ENCODE measurements around the gene NUDT14. TPM values are rescaled to one million over a fixed set of nuclear protein-coding genes. Genes with fewer than 3 reads are reported as not detected.

Gene NUDT14
- total RNA-seq, 1 donor from 2014 or later = 77.4 TPM

- peak; percentile 76 for DNase-seq
Measured at GRCh38 chr14:105196265-105196960, 15.3 kb upstream of the NUDT14 start.

- peak; percentile 79 for DNase-seq
Measured at GRCh38 chr14:105195522-105196264, 14.6 kb upstream of the NUDT14 start.

GRCh38 chr14:105195051-105195450, 13.9 kb upstream of the NUDT14 start:
- no peak for DNase-seq

GRCh38 chr14:105193916-105194782, 13.0 kb upstream of the NUDT14 start:
- peak; percentile 69 for DNase-seq

GRCh38 chr14:105192866-105193731, 12.0 kb upstream of the NUDT14 start:
- DNase-seq = peak; percentile 93

- no peak for DNase-seq
Measured at GRCh38 chr14:105187935-105188524, 6.9 kb upstream of the NUDT14 start.

GRCh38 chr14:105187116-105187515, 6.0 kb upstream of the NUDT14 start:
- no peak for DNase-seq

- no peak for DNase-seq
Measured at GRCh38 chr14:105185973-105186372, 4.9 kb upstream of the NUDT14 start.

GRCh38 chr14:105185001-105185400, 3.9 kb upstream of the NUDT14 start:
- DNase-seq = no peak

- no peak for DNase-seq
Measured at GRCh38 chr14:105184461-105184860, 3.3 kb upstream of the NUDT14 start.

GRCh38 chr14:105182296-105183020, 1.3 kb upstream of the NUDT14 start:
- DNase-seq = no peak

GRCh38 chr14:105181549-105182295, 610 bp upstream of the NUDT14 start:
- DNase-seq = no peak

GRCh38 chr14:105179191-105179590, 1.9 kb downstream of the NUDT14 start:
- DNase-seq = no peak

GRCh38 chr14:105178868-105179140, 2.3 kb downstream of the NUDT14 start:
- no peak for DNase-seq

- DNase-seq = no peak
Measured at GRCh38 chr14:105178069-105178867, 2.8 kb downstream of the NUDT14 start.

GRCh38 chr14:105177082-105177481, 4.0 kb downstream of the NUDT14 start:
- DNase-seq = no peak

GRCh38 chr14:105176513-105176912, 4.6 kb downstream of the NUDT14 start:
- DNase-seq = no peak

GRCh38 chr14:105173901-105174894, 6.9 kb downstream of the NUDT14 start:
- peak; percentile 59 for DNase-seq

All from dermis blood vessel endothelial cell (primary cell).